GM12892 (cell line): ENCODE results near the gene SFSWAP.
"Not testable (repeated sequence)": the region's sequence is repeated elsewhere in the genome, so short reads cannot be mapped to it uniquely, and the experiment has no call there.

Experiments
- POLR2A ChIP-seq: IDR thresholded peaks from 2 replicates; pipeline ENCODE4 v1.6.1; 2011; ENCODE audit warnings: low read depth, low read length, control low read depth
- POLR2AphosphoS5 ChIP-seq: IDR thresholded peaks from 2 replicates; pipeline ENCODE4 v1.6.1; 2011; ENCODE audit warnings: low read depth, low read length, control low read depth

GRCh38 chr12:131665666-131666065 lies 45.2 kb upstream of the SFSWAP start:
- not testable (repeated sequence) for TF ChIP-seq POLR2A, POLR2AphosphoS5
